Activated T-helper 1 cell treated with Interleukin-2 at 50 U/mL for 16 hours (primary cell): ENCODE results near the gene CACNA1B.
"Not testable (repeated sequence)": the region's sequence is repeated elsewhere in the genome, so short reads cannot be mapped to it uniquely, and the experiment has no call there.

ENCODE experiments used
- DNase-seq: peaks from one replicate; pipeline ENCODE4 v3.0.0-alpha.2; 2020; ENCODE audit warnings: low read depth

The CACNA1B gene

DNA sequence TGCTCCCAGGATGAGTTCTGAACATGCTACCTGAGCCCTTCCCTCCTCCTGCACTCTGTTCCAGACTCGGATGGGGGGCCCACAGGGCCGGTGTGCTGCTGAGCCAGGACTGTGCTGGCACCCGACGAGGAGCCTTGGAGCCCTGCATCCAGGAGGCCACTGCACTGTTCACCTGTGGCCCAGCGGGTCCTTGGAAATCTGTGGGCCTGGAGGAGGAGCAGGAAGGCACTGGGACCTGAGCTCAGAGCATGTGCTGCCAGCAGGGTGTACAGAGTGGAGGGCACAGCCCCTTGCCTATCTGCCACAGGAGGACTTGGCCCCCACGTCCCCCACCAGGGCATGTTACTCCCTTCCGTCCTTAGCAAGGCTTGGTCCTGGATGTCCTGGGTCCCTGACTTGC, 265.9 kb downstream of the CACNA1B start:
- DNase-seq: not testable (repeated sequence)

DNA sequence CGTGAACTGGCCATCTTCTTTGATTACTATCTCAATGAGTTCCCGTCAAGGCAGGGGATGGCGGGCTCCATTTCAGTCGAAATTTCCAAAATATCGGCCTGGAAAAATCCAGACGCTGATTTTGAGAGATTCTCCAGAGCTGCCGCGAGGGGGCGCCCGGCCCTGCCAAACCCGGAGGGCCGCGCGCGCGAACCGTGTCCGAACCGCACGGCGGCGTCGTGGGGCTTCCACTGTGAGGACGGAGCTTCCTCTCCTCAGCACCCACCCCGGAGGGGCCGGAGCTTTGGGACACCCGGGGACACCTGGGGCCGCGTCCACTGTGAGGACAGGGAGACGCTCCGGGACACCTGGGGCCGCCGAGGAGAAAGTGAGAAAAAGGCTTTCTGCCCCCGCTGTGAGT, 270.0 kb downstream of the CACNA1B start:
- not testable (repeated sequence) for DNase-seq

DNA sequence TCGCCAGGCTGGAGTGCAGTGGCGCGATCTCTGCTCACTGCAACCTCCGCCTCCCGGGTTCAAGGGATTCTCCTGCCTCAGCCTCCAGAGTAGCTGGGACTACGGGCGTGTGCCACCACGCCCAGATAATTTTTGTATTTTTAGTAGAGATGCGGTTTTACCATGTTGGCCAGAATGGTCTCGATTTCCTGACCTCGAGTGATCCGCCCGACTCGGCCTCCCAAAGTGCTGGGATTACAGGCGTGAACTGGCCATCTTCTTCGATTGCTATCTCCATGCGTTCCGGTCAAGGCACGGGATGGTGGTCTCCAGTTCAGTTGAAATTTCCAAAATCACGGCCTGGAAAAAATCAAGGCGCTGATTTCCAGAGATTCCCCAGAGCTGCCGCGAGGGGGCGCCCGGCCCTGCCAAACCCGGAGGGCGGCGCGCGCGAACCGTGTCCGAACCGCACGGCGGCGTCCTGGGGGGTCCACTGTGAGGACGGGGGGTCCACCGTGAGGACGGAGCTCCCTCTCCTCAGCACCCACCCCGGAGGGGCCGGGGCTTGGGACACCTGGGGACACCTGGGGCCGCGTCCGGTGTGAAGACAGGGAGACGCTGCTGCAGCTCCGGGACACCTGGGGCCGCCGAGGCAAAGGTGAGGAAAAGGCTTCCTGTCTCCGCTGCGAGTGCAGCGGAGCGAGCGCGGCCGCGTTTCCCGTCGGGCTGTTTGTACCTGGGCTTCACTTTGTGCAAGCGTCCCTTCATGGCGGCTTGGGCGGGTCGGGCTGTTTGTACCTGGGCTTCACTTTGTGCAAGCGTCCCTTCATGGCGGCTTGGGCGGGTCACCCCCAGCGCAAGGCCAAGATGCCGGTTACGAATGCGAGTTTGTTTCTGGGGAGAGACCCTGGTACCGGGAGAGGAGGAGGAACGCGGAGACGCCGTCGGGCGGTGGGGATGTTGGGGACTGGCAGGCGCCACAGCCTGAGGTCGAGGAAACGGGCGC, 272.4 kb downstream of the CACNA1B start:
- peak; percentile 25 for DNase-seq

DNA sequence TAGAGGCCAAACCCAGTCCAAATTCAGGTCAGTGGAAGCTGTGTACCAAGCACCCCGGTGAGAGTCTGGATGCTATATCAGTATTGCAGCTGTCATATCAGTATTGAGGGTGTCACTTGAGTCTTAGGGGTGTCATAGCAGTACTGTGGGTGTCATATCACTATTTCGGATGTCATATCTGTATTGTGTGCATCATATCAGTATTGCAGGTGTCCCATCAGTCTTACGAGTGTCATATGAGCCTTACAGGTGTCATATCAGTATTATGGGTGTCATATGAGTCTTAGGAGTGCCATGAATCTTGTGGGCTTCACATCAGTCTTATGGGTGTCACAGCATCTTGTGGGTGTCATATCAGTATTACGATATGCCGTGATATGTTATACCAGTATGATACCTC, 278.2 kb downstream of the CACNA1B start:
- DNase-seq: not testable (repeated sequence)

DNA sequence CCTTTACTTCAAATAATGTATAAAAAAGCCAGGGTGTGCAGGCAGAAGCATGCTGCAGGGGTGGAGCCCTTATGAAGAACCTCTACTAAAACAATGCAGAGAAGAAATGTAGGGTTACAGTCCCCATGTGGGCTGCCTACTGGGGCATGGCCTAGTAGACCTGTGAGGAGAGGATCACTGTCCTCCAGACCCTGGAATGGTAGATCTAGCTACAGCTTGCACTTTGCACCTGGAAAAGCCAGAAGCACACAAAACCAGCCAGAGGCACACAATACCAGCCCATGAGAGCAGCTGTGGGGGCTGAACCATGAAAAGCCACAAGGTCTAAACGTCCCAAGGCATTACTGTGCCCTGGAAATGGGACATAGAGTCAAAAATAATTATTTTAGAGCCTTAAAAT, 289.2 kb downstream of the CACNA1B start:
- DNase-seq: not testable (repeated sequence)
